Endometrial microvascular endothelial cells (primary cell): ENCODE results near the gene FLT4. TPM values are rescaled to one million over a fixed set of nuclear protein-coding genes. Genes with fewer than 3 reads are reported as not detected.

ENCODE experiments used
- in situ Hi-C: cut with HindIII; loops from 2 replicates; pipeline ENCODE4 v1.10.0; 2017; ENCODE audit warnings: low sequenced_read_pairs, low pct_unique_long_range_greater_than_20kb; ENCODE audit errors: inconsistent ontology term
- total RNA-seq: library from RNA; depleted of rRNA; stranded (reverse); fragments of >200 nt; gene quantifications from one replicate; pipeline ENCODE4 v1.2.3, GENCODE V29; 2015; ENCODE audit errors: inconsistent ontology term

Gene FLT4
- total RNA-seq, 1 donor from 2014 or later = 33.5 TPM

DNA sequence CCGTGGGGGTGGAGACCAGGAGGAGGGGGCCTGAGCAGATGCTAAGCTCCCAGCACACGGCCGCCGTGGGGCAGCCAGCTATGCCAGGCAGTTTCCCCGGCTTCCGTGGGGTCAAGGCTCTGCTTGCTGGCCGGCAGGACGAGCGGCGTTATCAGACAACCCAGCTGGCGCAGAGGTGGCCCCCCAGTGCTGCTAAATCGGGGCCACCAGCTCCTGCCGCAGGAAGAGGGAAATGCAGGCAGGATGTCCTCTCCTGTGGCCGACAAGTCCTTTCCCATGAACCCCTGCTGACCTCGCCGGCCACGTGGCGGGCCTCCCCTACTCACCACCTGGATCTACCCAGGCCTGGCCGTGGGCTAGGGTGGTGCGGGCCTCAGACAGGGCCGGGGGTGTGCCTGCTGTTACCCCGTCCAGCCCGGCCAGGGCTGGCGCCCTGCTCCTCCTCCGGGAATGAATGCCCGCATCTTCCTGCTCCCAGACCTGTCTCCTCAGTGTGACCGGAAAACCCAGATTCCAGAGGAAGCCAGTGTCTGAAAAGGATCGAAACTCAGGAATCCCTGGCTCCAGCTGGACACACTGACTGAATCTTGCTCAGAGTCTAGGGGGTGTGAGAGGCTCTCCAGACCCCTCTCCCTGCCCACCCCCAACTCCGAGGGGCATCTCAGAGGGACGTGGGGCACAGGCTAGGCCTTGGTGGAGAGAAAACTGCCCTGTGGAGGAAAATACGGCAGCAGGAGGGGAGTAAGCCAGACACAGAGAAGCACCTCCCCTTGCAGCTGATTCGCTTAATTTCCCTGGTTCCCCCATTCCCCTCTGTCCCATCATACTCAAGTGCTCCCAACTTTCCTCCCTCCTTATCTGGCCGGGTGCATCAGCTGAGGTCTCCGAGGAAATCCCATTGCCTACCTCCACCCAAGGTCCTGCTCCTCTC is 3.9 kb downstream of the FLT4 start:
- in situ Hi-C loops = no loop called here

DNA sequence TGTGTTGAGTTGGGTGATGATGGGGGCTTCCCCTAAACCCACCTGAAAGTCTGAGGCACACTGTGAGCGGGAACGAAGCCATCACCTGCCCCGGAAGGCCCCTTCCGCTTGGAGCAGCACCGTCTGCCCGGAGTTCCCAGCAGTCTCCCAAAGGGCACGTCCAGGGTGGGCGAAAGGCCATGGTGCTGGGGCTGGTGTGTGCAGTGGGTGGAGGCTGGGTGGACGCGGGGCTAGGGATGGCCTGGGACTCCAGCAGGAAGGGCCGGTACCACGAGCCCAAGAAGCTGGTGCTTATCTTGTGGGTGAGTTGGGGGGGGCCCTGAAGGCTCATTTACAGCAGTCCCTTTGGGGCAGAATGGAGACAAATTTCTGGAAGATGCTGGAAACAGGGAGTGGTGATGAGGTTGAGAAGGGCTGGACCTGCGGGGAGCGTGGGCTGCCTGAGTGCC is 4.6 kb downstream of the FLT4 start:
- in situ Hi-C loops = no loop called here

DNA sequence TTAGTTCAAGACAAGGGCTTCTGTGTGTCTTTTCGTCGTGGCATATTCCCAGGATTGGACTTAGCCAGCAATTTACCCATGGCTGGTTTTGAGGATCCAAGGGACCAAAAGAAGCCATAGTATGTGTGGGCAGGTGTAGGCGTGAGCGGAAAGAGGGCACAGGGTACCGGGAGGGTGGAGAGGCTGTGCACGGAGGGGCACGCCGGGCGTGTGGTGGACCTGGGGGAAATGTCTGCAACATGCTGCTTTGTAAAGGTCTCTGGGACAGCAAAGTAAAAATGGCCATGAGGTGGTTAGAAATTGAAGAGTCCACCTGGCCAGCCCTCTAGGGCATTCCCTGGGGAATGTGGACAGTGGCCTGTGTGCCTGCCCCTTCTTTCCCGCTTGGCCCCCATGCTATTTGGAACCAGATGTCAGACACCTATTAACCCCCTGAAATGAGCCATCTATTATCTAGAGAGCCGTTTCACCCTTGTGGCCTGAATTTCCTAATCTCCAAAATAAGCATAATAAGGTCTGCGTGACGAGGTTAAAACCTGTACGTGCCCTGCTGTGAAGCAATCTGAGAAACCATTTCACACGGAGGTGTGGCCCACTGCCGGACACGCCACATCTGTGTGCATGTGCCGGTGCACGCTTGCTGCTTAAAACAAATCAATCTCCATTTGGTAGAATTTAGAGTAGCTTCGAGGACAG is 5.1 kb downstream of the FLT4 start:
- in situ Hi-C loops = no loop called here

DNA sequence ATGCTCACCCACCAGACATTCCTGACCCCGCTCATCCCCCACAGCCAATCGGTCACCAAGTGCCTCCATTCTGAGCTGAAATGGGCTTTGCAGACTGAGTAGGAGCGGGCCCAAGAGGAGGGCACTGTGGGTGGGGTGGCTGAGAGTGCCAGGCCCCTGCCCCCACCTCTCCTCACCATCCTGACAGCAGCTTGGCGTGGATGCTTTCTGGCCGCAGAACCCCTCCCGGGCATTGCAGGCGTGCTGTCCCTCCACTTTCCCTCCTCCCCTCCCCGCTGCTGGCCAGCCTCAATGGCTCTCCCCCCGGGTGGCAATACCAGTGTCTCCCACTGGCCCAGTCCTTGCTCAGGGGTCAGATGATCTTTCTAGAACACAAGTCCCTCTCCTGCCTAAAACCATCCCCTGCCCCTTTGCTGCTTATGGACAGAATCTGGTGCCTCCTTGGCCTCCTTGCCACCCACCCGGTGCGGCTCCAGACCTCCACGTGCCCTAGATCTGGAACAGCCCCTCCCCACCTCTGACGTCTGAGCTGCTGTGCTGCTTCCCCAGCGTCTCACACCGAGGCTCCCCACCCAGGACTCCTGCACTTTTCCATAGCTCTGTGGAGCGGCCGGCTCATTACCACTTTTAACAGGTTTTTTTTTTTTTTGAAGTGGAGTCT is 6.1 kb downstream of the FLT4 start:
- in situ Hi-C loops = no loop called here

DNA sequence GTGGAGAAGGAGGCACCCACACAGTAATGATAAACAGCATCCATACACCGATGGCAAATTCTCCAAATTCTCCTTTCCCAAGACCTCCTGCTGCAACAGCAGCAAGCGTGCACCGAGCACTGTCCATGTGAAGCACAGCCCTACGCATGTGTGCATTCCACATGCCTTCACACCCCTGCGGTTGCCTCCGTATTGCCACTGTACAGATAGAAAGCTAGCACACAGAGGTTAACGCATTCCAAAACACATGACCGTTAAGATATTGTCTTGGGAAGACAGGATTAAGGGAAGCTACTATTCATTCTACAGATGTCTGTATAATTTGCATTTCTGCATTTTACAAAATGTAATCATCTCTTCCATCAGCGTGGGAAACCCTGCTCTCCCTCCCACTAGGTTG is 6.6 kb downstream of the FLT4 start:
- in situ Hi-C loops = no loop called here

DNA sequence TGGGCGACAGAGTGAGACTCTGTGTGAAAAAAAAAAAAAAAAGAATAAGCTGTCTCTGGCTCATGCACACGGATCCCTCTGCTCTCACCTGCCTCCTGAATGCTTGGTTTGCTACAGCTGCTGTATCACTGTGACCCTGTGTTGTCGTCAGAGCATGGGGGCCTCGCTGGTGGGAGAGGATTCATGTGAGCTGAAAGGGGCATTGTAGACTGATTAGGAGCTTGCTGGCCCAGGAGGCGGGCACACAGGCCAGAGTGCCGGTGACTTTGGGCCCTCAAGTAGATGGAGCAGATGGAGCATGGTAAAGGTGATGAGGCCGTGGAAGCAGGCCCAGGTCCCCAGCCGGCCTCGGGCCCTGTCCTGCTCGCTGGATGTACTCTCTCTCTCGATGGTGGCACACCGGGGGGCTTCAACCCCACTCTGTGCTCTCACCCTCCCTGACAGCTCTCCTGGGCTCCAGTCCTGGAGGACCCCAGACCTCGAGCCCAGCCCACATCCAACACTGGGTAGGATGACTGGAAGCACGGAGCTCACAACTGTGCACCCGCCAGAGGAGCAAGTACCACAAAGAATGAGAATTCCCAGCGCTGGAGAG is 7.1 kb downstream of the FLT4 start:
- in situ Hi-C loops = no loop called here

DNA sequence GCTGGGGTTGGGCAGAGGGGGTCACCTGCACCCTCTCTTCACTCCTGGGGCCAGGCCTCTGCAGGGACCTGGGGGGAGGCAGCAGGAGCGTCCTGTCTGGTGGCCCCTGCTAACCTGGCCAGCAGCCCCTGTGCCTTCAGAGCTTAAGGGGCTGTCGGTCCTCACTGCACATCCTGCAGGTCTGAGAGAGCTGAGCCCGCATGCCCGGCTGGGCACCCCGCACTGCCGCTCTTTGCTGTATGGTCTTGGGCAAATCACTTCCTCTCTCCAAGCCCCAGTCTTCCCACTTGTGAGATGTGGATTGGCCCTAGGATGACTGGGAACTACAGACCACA is 7.9 kb downstream of the FLT4 start:
- in situ Hi-C loops = no loop called here

DNA sequence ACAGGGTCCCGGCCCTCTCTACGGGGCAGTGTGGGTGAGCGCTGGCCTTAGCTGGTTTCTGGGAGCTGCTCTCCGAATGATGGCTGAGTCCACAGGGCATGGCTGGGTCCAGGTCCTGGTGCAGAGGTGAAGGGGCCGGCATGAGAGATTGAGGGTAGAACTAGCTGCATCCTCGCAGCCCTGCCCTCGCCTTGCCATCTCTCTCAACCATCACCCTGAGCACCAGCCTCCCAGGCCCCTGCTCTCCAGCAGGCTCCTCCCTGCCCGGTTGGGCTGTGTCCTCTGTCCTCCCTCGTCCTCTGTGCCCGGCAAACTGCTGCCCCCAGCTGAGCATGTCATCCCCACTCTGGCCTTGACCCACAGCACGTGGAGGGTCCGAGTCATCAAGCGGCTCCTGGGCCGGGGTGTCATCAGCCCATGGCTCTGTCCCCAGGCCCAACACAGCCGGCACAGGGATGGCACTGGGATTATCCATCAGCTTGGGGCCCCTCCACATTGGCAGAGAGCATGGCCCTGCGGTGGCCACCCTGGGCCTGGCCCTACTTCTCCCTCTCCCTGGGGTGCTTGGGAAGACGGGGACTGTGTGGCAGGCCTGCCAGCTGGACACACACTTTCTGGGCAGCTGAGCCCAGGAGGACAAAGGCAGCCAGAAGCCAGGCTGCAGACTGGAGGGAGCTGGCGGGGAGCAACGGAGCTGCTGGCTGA is 8.4 kb downstream of the FLT4 start:
- in situ Hi-C loops = no loop called here

DNA sequence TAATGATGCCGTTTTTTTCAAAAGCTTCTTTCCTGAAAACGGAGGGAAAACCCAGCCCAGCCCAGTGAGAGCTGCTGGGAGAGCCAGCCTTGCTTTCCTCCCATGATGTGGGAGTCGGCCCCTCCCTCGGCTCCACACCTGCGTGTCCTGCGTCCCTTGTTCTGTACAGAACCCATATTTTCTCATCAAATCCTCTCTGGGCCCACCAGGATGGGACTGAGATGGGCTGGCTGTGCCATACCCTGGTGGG is 8.9 kb downstream of the FLT4 start:
- in situ Hi-C loops = no loop called here

DNA sequence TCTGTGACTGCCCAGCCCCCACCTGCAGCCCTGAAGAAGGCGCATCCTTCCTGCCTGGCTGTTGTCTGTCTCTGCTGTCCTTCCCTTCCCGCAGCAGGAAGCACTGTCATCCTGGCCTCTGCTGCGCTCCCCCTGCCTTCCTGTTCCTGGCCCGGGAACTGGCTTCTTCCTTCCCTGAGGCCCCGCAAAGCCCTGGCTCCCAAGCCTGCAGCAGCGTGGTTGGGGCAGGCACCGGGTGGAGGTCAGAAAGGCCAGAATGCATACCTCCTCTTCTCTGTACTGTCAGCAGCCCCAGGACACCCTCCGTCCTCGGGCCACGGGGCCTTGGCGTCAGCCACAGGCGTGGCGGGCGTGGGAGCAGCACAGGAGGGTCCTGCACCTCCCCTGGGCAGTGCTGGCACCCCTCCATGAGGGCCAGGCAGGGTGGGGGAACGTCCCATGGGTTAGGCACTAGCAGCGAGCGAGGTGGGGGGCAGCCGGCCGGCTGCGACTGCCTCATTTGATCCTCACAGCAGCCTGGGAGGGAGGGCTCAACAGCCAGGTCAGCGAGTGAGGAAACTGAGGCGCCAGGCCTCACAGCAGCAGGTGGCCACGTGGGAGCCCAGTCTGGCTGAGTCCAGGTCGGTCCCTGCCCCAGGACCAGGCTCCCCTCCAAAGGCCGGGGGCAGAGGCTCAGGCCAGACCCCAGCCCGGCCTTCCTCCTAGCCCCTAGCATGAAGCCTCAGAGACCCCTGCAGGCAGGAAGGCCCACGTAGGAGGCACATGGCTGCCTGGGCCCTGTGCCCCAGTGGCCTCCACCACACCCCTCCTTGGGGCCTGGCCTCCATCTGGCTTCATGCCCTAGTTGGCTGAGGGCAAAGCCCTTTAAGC is 9.4 kb downstream of the FLT4 start:
- in situ Hi-C loops = no loop called here

DNA sequence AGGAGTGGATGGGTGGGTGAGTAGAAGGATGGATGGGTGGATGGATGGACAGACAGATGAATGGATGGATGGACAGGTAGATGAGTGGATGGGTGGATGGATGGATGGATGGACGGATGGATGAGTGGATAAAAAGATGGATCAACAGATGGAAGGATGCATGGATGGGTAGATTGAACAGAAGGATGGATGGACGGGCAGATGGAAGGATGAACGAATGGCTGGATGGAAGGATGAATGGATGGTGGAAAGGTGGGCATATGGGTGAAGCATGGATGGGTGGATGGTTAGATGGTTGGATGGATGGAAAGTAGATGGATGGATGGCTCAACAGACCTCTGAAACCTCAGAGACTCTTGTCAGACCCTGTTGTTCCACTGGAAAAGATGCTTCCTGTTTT is 10.1 kb downstream of the FLT4 start:
- in situ Hi-C loops = no loop called here

DNA sequence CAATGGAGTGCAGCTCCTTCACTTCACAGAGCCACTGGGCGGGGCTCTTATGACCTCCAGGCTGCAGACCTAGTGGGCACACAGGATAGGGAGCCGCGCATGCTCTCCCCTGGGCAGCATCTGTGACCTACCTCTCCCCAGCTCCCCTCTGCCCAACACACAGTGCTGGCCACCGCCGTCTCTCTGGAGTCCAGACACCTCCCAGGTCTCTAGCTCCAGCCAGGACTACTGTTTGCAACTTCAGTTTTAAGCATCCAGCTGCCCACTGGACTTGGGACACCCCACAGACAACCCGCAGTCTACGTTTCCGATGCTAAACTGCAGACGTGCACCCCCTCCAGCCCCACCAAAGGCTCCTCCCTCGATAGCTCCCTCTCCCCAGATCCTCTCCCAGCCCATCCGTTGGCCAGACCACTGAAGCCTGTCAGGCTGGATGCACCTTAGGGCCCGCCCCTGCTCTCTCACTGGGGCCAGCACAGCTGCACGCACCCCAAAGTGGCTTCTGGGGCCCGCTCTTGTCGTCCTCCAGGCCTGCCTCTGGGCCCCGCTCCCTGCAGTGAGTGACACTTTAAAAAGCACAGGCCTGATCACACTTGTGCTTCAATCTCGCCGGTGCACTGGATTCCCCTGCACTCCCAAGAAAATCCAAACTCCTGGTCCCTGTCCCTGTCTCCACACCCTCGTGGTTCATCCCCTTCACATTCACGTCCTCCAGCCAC is 11.3 kb downstream of the FLT4 start:
- in situ Hi-C loops = no loop called here

DNA sequence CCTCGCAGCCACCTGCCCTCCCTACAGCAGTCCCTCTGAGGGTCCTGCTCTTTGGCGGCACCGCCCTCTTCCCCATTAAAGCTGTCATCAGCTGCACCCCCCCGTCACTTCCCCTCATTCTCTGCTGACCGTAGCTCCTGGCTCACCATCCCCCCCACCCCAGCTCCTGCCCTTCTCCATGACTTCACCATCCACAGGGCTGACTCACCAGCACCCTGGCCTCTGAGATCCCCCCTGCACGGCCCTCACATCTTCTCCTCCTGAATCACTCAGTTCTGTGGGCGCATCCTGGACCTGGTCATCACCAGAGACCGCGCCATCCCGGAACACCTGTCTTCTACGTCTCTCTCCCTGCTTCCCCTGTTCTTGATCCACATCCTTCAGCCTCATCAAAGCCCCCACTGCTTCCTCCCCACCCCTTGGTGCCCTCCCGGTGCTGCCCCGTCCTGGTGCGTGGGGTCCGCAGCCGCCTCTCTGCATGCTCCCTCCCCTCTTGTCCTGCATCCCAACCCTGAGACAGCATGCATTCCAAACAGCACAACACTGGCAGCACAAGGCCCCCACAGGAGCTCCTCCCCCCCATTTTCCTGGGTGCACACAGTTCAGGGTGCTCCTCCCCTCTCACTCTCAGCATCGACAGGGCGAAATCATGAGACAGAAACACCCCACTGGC is 12.9 kb downstream of the FLT4 start:
- in situ Hi-C loops = no loop called here

DNA sequence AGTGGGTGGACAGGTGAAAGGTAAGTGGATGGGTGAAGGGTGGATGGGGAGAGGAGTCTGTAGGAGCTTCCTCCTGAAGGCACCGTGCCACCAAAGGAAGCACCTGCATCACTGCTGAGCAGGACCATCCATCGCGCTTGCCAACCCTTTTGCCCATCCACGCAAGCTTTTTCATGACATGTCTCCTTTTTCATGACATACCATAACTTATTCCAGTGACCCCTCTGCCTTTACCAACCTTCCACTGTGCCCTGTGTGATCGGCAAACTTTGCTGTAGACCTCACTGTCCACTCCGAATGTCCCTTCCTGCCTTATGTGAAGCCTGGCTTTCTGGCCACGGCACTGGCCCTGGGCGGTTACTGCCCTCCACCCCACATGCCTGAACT is 13.4 kb downstream of the FLT4 start:
- in situ Hi-C loops = no loop called here

DNA sequence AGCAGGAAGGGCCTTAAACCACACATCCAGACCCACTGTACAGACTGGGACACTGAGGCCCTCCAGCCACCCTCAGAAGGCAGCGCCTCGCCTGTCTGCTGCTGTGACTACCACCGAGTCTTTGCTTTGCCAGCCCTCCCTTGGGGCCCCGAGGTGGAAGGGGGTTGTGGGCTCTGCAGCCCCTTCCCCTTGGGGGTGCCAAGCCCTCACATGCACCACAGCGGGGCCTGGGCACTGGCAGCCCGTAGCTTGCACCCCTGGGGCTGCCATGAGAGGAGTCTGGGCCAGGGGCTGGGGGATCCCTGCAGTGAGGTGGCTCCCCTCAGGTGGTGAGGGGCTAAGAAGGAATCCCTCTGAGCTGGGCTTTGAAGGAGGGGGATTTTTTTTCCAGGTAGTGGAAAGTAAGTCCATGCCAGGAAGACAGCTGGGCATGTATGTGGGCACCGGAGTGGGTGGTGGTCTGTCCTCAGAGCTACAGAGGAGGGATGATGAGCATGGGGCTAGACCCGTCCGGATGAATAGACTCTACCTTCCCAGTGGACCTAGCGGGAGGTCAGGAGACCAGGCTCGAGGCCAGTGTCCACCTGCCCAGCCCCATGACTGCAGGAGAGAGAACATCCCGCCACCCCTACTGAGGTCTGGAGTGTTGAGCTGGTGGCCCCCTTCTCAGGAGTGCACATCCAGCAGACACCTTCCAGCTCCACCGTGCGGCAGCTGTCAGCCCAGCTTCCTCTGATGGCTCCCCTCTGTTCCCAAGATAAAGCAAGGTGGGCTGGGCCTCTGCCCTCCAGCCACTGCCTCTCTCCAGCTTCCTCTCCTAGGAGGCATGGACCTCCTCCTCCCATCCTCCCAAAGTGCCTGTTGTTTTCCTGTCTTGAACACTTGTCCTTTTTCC is 15.9 kb downstream of the FLT4 start:
- in situ Hi-C loops = no loop called here

DNA sequence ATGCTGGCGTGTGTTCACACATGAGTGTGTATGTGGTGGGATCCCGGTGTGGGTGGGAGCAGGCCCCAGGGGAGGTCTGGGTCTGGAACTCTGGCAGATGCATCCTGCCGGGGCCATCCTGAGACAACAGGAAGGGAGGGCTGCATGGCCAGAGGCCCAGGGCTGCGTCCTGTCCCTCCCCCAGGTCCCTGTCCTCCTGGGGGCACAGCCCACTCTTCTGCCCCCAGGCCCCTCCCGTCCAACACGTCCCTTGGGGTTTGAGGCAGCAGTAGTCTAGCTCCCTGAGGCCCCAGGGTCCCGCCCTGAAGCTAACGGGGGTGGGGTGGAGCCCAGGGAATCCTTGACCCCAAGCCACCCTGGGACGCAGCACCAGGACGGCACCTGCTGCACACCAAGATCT is 16.6 kb downstream of the FLT4 start:
- in situ Hi-C loops = no loop called here
